ENCODE results near the gene CMKLR1.

DNA sequence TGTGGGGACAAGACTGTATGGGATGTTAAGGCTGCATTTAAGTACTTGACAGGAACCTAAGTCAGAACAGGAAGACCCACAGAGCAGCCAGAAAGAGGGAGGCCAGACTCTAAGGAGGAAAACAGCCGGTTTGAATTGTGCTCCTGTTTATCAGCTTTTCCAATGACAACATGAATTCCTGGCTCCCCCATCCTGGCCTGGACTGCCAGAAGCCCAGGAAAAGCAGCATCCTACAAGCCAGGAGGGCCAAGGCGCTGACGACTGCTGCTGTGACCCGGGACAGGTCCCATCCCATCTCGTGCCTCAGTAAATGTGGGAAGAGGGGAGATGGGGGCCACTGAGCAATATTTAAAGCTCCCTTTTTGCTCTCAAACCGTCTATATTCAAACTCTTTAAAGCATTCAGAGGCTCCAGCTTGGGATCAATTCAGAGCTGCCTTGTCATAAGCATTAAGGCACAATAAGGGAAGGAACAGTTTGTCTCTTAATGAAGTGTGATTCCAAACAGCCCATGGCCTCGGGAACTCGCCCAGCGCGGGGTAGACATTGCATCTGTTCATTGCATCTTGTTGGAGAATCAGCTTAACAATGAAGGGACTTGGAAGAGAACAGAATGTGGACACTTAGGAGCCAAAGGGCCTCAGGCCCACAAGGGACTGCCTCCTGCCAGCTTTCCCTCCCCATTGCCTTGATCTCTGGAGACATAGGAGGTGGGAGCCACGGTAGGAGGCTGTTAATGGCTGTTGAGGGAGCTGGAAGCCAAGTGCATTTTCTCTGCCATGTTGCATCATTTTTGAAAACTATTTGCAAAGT, 49.6 kb downstream of the CMKLR1 start:
- TF ChIP-seq EZH2 (IDR thresholded peaks at IDR 0.05; ENCODE audit: borderline replicate concordance, low read depth, low read length, poor library complexity, severe bottlenecking) = no peak
- TF ChIP-seq, protein P1, sequence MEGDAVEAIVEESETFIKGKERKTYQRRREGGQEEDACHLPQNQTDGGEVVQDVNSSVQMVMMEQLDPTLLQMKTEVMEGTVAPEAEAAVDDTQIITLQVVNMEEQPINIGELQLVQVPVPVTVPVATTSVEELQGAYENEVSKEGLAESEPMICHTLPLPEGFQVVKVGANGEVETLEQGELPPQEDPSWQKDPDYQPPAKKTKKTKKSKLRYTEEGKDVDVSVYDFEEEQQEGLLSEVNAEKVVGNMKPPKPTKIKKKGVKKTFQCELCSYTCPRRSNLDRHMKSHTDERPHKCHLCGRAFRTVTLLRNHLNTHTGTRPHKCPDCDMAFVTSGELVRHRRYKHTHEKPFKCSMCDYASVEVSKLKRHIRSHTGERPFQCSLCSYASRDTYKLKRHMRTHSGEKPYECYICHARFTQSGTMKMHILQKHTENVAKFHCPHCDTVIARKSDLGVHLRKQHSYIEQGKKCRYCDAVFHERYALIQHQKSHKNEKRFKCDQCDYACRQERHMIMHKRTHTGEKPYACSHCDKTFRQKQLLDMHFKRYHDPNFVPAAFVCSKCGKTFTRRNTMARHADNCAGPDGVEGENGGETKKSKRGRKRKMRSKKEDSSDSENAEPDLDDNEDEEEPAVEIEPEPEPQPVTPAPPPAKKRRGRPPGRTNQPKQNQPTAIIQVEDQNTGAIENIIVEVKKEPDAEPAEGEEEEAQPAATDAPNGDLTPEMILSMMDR (conservative IDR thresholded peaks at IDR 0.05; ENCODE audit: low read depth, low read length) = no peak

Data from A673 (cell line).